ENCODE results near the gene TRIM24.

DNA sequence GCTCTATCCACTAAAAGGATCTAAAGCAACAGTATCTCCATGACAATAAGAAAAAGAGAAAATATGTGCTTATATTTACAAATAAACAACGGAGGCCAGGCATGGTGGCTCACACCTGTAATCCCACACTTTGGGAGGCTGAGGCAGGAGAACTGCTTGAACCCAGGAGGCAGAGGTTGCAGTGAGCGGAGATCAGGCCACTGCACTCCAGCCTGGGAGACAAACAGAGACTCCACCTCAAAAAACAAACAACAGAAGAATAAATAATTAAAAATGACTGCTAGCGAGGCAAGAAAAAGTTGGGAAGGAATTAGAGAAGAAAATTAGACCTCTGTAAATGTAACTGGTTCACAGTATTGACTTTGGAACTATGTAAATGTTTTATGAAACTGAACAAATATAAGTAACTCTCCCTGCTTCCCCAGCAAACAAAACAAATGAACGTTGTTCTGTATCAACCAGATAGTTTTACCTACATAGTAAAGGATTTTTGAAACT, 17.1 kb downstream of the TRIM24 start:
- TF ChIP-seq POLR2A (IDR thresholded peaks at IDR 0.05; ENCODE audit: low read length) (no peak), GATA1 (IDR thresholded peaks at IDR 0.05; ENCODE audit: low read depth, low read length) (no peak)
